HepG2 (cell line): ENCODE results near the gene CHST1. TPM values are rescaled to one million over a fixed set of nuclear protein-coding genes. Genes with fewer than 3 reads are reported as not detected.

Experiments
- ATAC-seq: fragments of 200-7000 bp; cut with Tn5 transposase; 3 replicates; pipeline ENCODE4 v1.9.1; 2020; ENCODE audit warnings: mild to moderate bottlenecking, moderate library complexity
- BruUV-seq: library from RNA; stranded (reverse); fragments of 400-500 nt; replicated peaks from 2 replicates; lab custom pipeline; 2021; lab: Mats Ljungman, UMichigan
- CTCF ChIA-PET: fragments of 300-600 bp; formaldehyde crosslinking; extraction: SDS; loops from one replicate; lab custom pipeline; 2021; ENCODE audit warnings: low total read pairs, inconsistent platforms, low intra/inter-chr PET ratio; lab: Yijun Ruan, JAX
- POLR2A ChIA-PET: fragments of 350-600 bp; sonication (Branson Sonifier 250); formaldehyde crosslinking; loops from one replicate; lab custom pipeline; 2020; ENCODE audit warnings: antibody characterized with exemption, inconsistent platforms; lab: Yijun Ruan, JAX
- DNase-seq: peaks from one replicate; pipeline ENCODE4 v3.0.0-alpha.2; 2015; ENCODE audit warnings: low spot score
- FAIRE-seq: peaks from 3 replicates; lab custom pipeline; 2011; peaks lifted over from hg19 to GRCh38; lab: Jason Lieb, UNC
- H2AFZ ChIP-seq: one replicate; pipeline ENCODE4 v1.6.1; 2011; ENCODE audit warnings: low read length, inconsistent platforms
- H3K27ac ChIP-seq: fragments of 300-600 bp; 3 replicates; pipeline ENCODE4 v1.8.0; 2011; ENCODE audit warnings: mixed run types, mild to moderate bottlenecking, mixed read lengths, low read length, inconsistent platforms; ENCODE audit not compliant: insufficient read depth; ENCODE audit errors: extremely low read length
- H3K27me3 ChIP-seq, 2 experiments: fragments of 200-600 bp in 1 of 2; 2 replicates in 1 of 2; 3 replicates in 1 of 2; pipeline versions ENCODE4 v1.6.0 to v1.8.0; 2011; ENCODE audit warnings: low read length in 2 of 2, mild to moderate bottlenecking in 2 of 2, moderate library complexity in 2 of 2, inconsistent platforms in 1 of 2; ENCODE audit not compliant: insufficient read depth in 2 of 2, control insufficient read depth in 1 of 2
- H3K36me3 ChIP-seq, 2 experiments: fragments of 200-600 bp in 1 of 2; replicated peaks in 1 of 2; 2 replicates in 1 of 2; 3 replicates in 1 of 2; pipeline versions ENCODE4 v1.5.1 to v1.8.0; 2011; ENCODE audit warnings: low read length in 2 of 2, inconsistent platforms in 1 of 2; ENCODE audit not compliant: insufficient read depth in 2 of 2, control insufficient read depth in 1 of 2
- H3K4me1 ChIP-seq: 2 replicates; pipeline ENCODE4 v1.5.1; 2012; ENCODE audit warnings: low read length, inconsistent platforms; ENCODE audit not compliant: insufficient read depth
- H3K4me2 ChIP-seq: 2 replicates; pipeline ENCODE4 v1.6.0; 2011; ENCODE audit warnings: low read depth, low read length, inconsistent platforms
- H3K4me3 ChIP-seq, 3 experiments: fragments of 200-600 bp in 1 of 3; sonication (generic), shearing (Covaris generic) in 1 of 3; replicated peaks in 1 of 3; 2 replicates each; pipeline ENCODE4 v1.5.1; 2011 to 2016; ENCODE audit warnings: low read length in 3 of 3, inconsistent platforms in 2 of 3, low read depth in 2 of 3, mild to moderate bottlenecking in 2 of 3, control low read depth in 1 of 3, mixed read lengths in 1 of 3; ENCODE audit not compliant: insufficient read depth in 1 of 3
- H3K79me2 ChIP-seq: one replicate; pipeline ENCODE4 v1.6.1; 2011; ENCODE audit warnings: low read length, inconsistent platforms; ENCODE audit not compliant: insufficient read depth
- H3K9ac ChIP-seq: 2 replicates; pipeline ENCODE4 v1.6.0; 2011; ENCODE audit warnings: mild to moderate bottlenecking, low read depth, low read length, inconsistent platforms; ENCODE audit not compliant: insufficient read depth
- H3K9me3 ChIP-seq: 2 replicates; pipeline ENCODE4 v1.5.1; 2012; ENCODE audit warnings: mild to moderate bottlenecking, low read length
- H4K20me1 ChIP-seq: 2 replicates; pipeline ENCODE4 v1.6.0; 2011; ENCODE audit warnings: inconsistent platforms, mild to moderate bottlenecking, low read length, moderate library complexity; ENCODE audit not compliant: insufficient read depth
- ADNP ChIP-seq: sonication (generic); formaldehyde crosslinking; IDR thresholded peaks from 2 replicates; pipeline ENCODE4 v1.4.0; 2020; ENCODE audit warnings: missing genetic modification reagents
- KLF11 ChIP-seq: IDR thresholded peaks from 2 replicates; pipeline ENCODE4 v1.6.1; 2016; ENCODE audit warnings: missing compliant biosample characterization
- ZBTB1 ChIP-seq: sonication (generic); formaldehyde crosslinking; IDR thresholded peaks from 2 replicates; pipeline ENCODE4 v1.4.0; 2020; ENCODE audit warnings: missing genetic modification reagents, borderline replicate concordance
- ZMYM2 ChIP-seq: sonication (generic); formaldehyde crosslinking; IDR thresholded peaks from 2 replicates; pipeline ENCODE4 v1.8.0; 2022; ENCODE audit warnings: mild to moderate bottlenecking, missing genetic modification reagents
- ZNF234 ChIP-seq: sonication (generic); formaldehyde crosslinking; conservative IDR thresholded peaks from 2 replicates; pipeline ENCODE4 v1.5.1; 2020; ENCODE audit warnings: mild to moderate bottlenecking, missing genetic modification reagents
- ZNF331 ChIP-seq: sonication (generic); formaldehyde crosslinking; IDR thresholded peaks from 2 replicates; pipeline ENCODE4 v1.4.0; 2020; ENCODE audit warnings: missing genetic modification reagents
- ZNF468 ChIP-seq: sonication (generic); formaldehyde crosslinking; IDR thresholded peaks from 2 replicates; pipeline ENCODE4 v1.8.0; 2022; ENCODE audit warnings: mild to moderate bottlenecking, moderate library complexity, missing genetic modification reagents
- WGBS: methylation state at CpG from one replicate; pipeline ENCODE4 v1.1.6; 2017; ENCODE audit warnings: low lambda C conversion rate; 5-methylcytosine and 5-hydroxymethylcytosine counted together
- in situ Hi-C: cut with HindIII; loops from 2 replicates; pipeline ENCODE4 v1.10.0; 2017; ENCODE audit warnings: low pct_unique_long_range_greater_than_20kb; ENCODE audit not compliant: extremely low pct_ligation_motif_present
- intact Hi-C: fragments of 100-400 bp; cut with micrococcal nuclease; formaldehyde crosslinking; loops from one replicate; pipeline ENCODE4 v1.10.0; 2022; ENCODE audit not compliant: unreplicated experiment
- polyA plus RNA-seq, 8 experiments: library from polyadenylated mRNA; depleted of rRNA in 3 of 8; stranded (reverse) in 7 of 8; unstranded in 1 of 8; fragments of >200 nt; fragmentation: Illumina TruSeq in 4 of 8; extraction: Trizol in 4 of 8; gene quantifications; 2 replicates each; pipeline versions ENCODE4 v1.2.1 to v1.2.3, GENCODE V29; 2011 to 2016; ENCODE audit warnings: low read depth in 4 of 8, missing spikeins in 1 of 8, mixed read lengths in 1 of 8; ENCODE audit not compliant: insufficient read depth in 1 of 8
- total RNA-seq, 5 experiments: library from RNA; depleted of rRNA; stranded (reverse); fragments of >200 nt; fragmentation: Illumina TruSeq; extraction: Trizol; gene quantifications; 2 replicates each; pipeline ENCODE4 v1.2.3, GENCODE V29; 2016; ENCODE audit warnings: low read depth in 1 of 5
- TF ChIP-seq, protein P1 (sequence below): sonication (generic); formaldehyde crosslinking; IDR thresholded peaks from 2 replicates; pipeline ENCODE4 v1.4.0; 2020; ENCODE audit warnings: mild to moderate bottlenecking, low read depth, missing genetic modification reagents
- TF ChIP-seq, protein P2 (sequence below): sonication (generic); formaldehyde crosslinking; IDR thresholded peaks from 2 replicates; pipeline ENCODE4 v1.4.0; 2020; ENCODE audit warnings: missing genetic modification reagents
- TF ChIP-seq, protein P3 (sequence below): IDR thresholded peaks from 2 replicates; pipeline ENCODE4 v1.6.1; 2016; ENCODE audit warnings: low read depth, borderline replicate concordance

Gene CHST1
- total and polyA plus RNA-seq, 2 of the 13 experiments (the other 11 are each of a cell fraction or from before 2014, with no cell fraction given) = not detected

DNA sequence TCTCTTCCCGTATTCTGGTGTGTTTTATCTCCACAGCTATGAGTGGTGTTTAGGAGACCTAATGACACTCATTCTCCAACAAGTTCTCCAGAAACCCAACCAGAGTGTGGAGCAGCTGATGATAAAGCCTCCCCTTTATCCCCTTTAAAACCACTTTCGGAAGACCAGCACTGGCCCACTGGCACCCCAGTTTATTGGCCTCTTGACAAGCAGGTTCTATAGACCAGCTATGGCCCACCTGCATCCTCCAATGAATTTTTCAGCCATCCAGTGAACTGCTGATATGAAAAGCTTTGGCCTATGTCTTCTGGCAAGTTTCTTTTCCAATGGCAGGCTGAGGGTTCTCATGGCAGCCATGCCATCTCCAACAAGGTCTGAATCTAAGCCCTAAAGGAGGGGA is 27.4 kb downstream of the CHST1 start (continued):
- TF ChIP-seq, protein P1, sequence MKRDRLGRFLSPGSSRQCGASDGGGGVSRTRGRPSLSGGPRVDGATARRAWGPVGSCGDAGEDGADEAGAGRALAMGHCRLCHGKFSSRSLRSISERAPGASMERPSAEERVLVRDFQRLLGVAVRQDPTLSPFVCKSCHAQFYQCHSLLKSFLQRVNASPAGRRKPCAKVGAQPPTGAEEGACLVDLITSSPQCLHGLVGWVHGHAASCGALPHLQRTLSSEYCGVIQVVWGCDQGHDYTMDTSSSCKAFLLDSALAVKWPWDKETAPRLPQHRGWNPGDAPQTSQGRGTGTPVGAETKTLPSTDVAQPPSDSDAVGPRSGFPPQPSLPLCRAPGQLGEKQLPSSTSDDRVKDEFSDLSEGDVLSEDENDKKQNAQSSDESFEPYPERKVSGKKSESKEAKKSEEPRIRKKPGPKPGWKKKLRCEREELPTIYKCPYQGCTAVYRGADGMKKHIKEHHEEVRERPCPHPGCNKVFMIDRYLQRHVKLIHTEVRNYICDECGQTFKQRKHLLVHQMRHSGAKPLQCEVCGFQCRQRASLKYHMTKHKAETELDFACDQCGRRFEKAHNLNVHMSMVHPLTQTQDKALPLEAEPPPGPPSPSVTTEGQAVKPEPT (CRISPR knock-in tag) = no peak
- TF ChIP-seq ZNF234 (CRISPR knock-in tag) = no peak
- TF ChIP-seq ZNF468 (CRISPR knock-in tag) = no peak
- no peak for TF ChIP-seq ADNP
- no peak for TF ChIP-seq ZBTB1
- TF ChIP-seq KLF11 (CRISPR knock-in tag) = no peak
- no peak for TF ChIP-seq ZNF331 (CRISPR knock-in tag)
- no peak for TF ChIP-seq ZMYM2 (CRISPR knock-in tag)

DNA sequence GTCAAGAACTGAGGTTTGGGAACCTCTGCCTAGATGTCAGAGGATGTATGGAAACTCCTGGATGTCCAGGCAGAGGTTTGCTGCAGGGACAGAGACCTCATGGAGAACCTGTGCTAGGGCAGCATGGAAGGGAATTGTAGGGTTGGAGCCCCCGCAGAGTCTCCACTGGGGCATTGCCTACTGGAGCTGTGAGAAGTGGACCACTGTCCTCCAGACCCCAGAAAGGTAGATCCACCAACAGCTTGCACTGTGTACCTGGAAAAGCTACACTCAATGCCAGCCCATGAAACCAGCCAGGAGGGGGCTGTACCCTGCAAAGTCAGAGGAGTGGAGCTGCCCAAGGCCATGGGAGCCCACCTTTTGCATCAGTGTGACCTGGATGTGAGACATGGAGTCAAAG is 29.5 kb downstream of the CHST1 start:
- H3K9ac ChIP-seq = no peak overlapping the region
- no peak overlapping the region for H3K4me3 ChIP-seq
- DNase-seq (no peak), ATAC-seq (no peak), FAIRE-seq (no peak)
- no peaks in the 10 kb centered on the region for H4K20me1 ChIP-seq
- no TSS peak for BruUV-seq
- H3K4me2 ChIP-seq = no peak overlapping the region
- intact Hi-C loops (no loop called here), in situ Hi-C loops (no loop called here)
- H3K36me3 ChIP-seq = no peaks in the 10 kb centered on the region
- ChIA-PET CTCF (no interaction called here), POLR2A (no interaction called here)
- TF ChIP-seq, protein P2, sequence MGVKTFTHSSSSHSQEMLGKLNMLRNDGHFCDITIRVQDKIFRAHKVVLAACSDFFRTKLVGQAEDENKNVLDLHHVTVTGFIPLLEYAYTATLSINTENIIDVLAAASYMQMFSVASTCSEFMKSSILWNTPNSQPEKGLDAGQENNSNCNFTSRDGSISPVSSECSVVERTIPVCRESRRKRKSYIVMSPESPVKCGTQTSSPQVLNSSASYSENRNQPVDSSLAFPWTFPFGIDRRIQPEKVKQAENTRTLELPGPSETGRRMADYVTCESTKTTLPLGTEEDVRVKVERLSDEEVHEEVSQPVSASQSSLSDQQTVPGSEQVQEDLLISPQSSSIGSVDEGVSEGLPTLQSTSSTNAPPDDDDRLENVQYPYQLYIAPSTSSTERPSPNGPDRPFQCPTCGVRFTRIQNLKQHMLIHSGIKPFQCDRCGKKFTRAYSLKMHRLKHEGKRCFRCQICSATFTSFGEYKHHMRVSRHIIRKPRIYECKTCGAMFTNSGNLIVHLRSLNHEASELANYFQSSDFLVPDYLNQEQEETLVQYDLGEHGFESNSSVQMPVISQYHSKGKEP (CRISPR knock-in tag) = no peak
- TF ChIP-seq, protein P3, sequence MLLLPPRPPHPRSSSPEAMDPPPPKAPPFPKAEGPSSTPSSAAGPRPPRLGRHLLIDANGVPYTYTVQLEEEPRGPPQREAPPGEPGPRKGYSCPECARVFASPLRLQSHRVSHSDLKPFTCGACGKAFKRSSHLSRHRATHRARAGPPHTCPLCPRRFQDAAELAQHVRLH = no peak
- no CpG with 5 or more reads among the region's 1 CpG for WGBS
- no peaks in the 10 kb centered on the region for H3K27me3 ChIP-seq
- H2AFZ ChIP-seq = no peak overlapping the region
- no peaks in the 10 kb centered on the region for H3K9me3 ChIP-seq
- no peaks in the 10 kb centered on the region for H3K79me2 ChIP-seq
- no peaks in the 10 kb centered on the region for H3K4me1 ChIP-seq
- no peak overlapping the region for H3K27ac ChIP-seq
